Liver (tissue), 9 donors: ENCODE data around the gene SPATA46. TPM values are rescaled to one million over a fixed set of nuclear protein-coding genes. Genes with fewer than 3 reads are reported as not detected.
A peak's percentile ranks its signal among the peaks of the same experiment; 100 is the strongest.

Experiments
- DNase-seq: peaks from one replicate; pipeline ENCODE4 v3.0.0-alpha.2; 2017; ENCODE audit warnings: low spot score
- H3K27ac ChIP-seq, 2 donors: one replicate each; pipeline ENCODE4 v1.7.0; 2013; ENCODE audit warnings: inconsistent platforms in 2 of 2, low read length in 2 of 2, control low read depth in 1 of 2, low read depth in 1 of 2, mild to moderate bottlenecking in 1 of 2
- H3K27me3 ChIP-seq, 4 donors: one replicate each; pipeline versions ENCODE4 v1.6.1 to v1.7.0; 2013; ENCODE audit warnings: low read length in 3 of 4, inconsistent platforms in 1 of 4, mild to moderate bottlenecking in 1 of 4, moderate library complexity in 1 of 4; ENCODE audit not compliant: control insufficient read depth in 4 of 4, insufficient read depth in 4 of 4
- H3K36me3 ChIP-seq, 4 donors: one replicate each; pipeline versions ENCODE4 v1.6.1 to v1.7.0; 2013; ENCODE audit warnings: low read length in 3 of 4, mild to moderate bottlenecking in 3 of 4, low read depth in 1 of 4, moderate library complexity in 1 of 4; ENCODE audit not compliant: control insufficient read depth in 4 of 4, insufficient read depth in 3 of 4
- H3K4me1 ChIP-seq, 4 donors: one replicate each; pipeline versions ENCODE4 v1.6.1 to v1.7.0; 2013; ENCODE audit warnings: low read length in 3 of 4, mild to moderate bottlenecking in 3 of 4, moderate library complexity in 1 of 4; ENCODE audit not compliant: control insufficient read depth in 4 of 4, insufficient read depth in 4 of 4
- H3K4me3 ChIP-seq, 3 donors: one replicate each; pipeline versions ENCODE4 v1.6.1 to v1.7.0; 2013; ENCODE audit warnings: low read length in 3 of 3, control low read depth in 1 of 3, low read depth in 1 of 3, mild to moderate bottlenecking in 1 of 3
- H3K9ac ChIP-seq, 2 donors: one replicate each; pipeline ENCODE4 v1.7.0; 2013; ENCODE audit warnings: low read length in 2 of 2, mild to moderate bottlenecking in 2 of 2, moderate library complexity in 2 of 2, control low read depth in 1 of 2, low read depth in 1 of 2
- H3K9me3 ChIP-seq, 4 donors: one replicate each; pipeline versions ENCODE4 v1.6.1 to v1.7.0; 2013; ENCODE audit warnings: low read length in 3 of 4; ENCODE audit not compliant: control insufficient read depth in 4 of 4
- EGR1 ChIP-seq, 2 donors: IDR thresholded peaks; 2 replicates each; pipeline ENCODE4 v1.6.1; 2016 to 2018; ENCODE audit warnings: antibody characterized with exemption in 2 of 2, low read depth in 2 of 2
- FOXA1 ChIP-seq: IDR thresholded peaks from 2 replicates; pipeline ENCODE4 v1.6.1; 2016; ENCODE audit warnings: antibody characterized with exemption
- FOXA2 ChIP-seq: IDR thresholded peaks from 2 replicates; pipeline ENCODE4 v1.6.1; 2016; ENCODE audit warnings: antibody characterized with exemption
- GABPA ChIP-seq, 2 donors: IDR thresholded peaks in 1 of 2; conservative IDR thresholded peaks in 1 of 2; 2 replicates each; pipeline ENCODE4 v1.6.1; 2016; ENCODE audit warnings: antibody characterized with exemption in 2 of 2, mild to moderate bottlenecking in 1 of 2, moderate library complexity in 1 of 2
- HNF4A ChIP-seq, 2 donors: conservative IDR thresholded peaks; 2 replicates each; pipeline ENCODE4 v1.6.1; 2016; ENCODE audit warnings: antibody characterized with exemption in 2 of 2, mild to moderate bottlenecking in 2 of 2
- HNF4G ChIP-seq: IDR thresholded peaks from 2 replicates; pipeline ENCODE4 v1.6.1; 2016; ENCODE audit warnings: antibody characterized with exemption
- JUND ChIP-seq, 2 donors: IDR thresholded peaks; 2 replicates each; pipeline ENCODE4 v1.6.1; 2016; ENCODE audit warnings: antibody characterized with exemption in 2 of 2
- NR2F2 ChIP-seq: IDR thresholded peaks from 2 replicates; pipeline ENCODE4 v1.6.1; 2016; ENCODE audit warnings: antibody characterized with exemption
- RAD21 ChIP-seq, 2 donors: IDR thresholded peaks; 2 replicates each; pipeline ENCODE4 v1.6.1; 2016; ENCODE audit warnings: antibody characterized with exemption in 2 of 2, mild to moderate bottlenecking in 2 of 2
- TAF1 ChIP-seq: conservative IDR thresholded peaks from 2 replicates; pipeline ENCODE4 v1.6.1; 2016; ENCODE audit warnings: antibody characterized with exemption, mild to moderate bottlenecking
- YY1 ChIP-seq: IDR thresholded peaks from 2 replicates; pipeline ENCODE4 v1.6.1; 2016; ENCODE audit warnings: antibody characterized with exemption, mild to moderate bottlenecking
- WGBS: extraction: QIAGEN DNeasy Blood & Tissue Kit; methylation state at CpG from one replicate; pipeline ENCODE4 v1.1.7; 2013; 5-methylcytosine and 5-hydroxymethylcytosine counted together
- polyA plus RNA-seq, 2 donors: library from polyadenylated mRNA; stranded (reverse) in 1 of 2; unstranded in 1 of 2; fragments of 200-250 nt in 1 of 2; fragments of >200 nt in 1 of 2; fragmentation: Nextera tagmentation in 1 of 2; extraction: Ambion mirVana in 1 of 2; gene quantifications; one replicate each; pipeline versions ENCODE4 v1.2.1 to v1.2.3, GENCODE V29; 2013 to 2015
- total RNA-seq, 2 donors: library from RNA; depleted of rRNA; stranded (reverse); fragments of >200 nt; gene quantifications; one replicate each; pipeline ENCODE4 v1.2.3, GENCODE V29; 2014
- TF ChIP-seq, protein P1 (sequence below): IDR thresholded peaks from 2 replicates; pipeline ENCODE4 v1.6.1; 2016; ENCODE audit warnings: antibody characterized with exemption, mild to moderate bottlenecking
- TF ChIP-seq, protein P2 (sequence below): IDR thresholded peaks from 2 replicates; pipeline ENCODE4 v1.6.1; 2016; ENCODE audit warnings: antibody characterized with exemption
- TF ChIP-seq, protein P3 (sequence below): IDR thresholded peaks from 2 replicates; pipeline ENCODE4 v1.6.1; 2016; ENCODE audit warnings: antibody characterized with exemption
- TF ChIP-seq, protein P4 (sequence below): fragments of 150-350 bp; IDR thresholded peaks from 2 replicates; pipeline ENCODE4 v1.5.1; 2017; ENCODE audit warnings: improper control_type of control experiment, low read depth, low read length; ENCODE audit not compliant: missing input control
- donor health status: healthy.
- donor health status: healthy.
- donor health status: healthy.
- donor health status: healthy.
- donor health status: healthy.

Gene SPATA46
- total and polyA plus RNA-seq, 4 donors: 0.06 to 0.17 TPM; not detected in 2

DNA sequence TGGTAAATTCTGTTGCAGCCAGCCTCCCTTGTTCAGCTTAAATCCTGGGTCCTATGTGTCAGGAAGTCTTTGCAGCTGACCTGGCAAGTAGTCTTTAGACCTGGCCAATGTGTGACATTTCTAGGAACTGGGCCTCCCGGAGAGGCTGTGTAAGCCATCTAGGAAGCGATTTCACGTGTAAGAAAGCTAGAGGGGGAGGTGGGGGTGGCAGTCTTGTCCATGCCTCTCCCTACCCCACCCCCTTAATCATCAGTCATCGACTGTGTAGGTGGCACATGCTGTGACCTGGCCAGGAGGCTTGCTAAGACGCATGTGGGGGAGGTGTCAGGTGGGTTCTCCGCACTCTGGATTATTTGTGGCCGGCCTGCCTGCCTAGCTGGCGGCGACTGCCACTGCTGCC is 13.3 kb upstream of the SPATA46 start:
- Histone ChIP-seq H3K4me1 (peaks cover 7 to 29% (median 17%) of the 10 kb centered on the region in 4 donors), H3K4me3 (no peak overlapping the region), H3K36me3 (peaks cover 0 to 4% (median 1%) of the 10 kb centered on the region in 4 donors), H3K27me3 (no peaks in the 10 kb centered on the region), H3K9ac (no peak overlapping the region), H3K27ac (peak overlapping the region in 1 of 2 donors; percentile 80), H3K9me3 (no peaks in the 10 kb centered on the region)
- TF ChIP-seq HNF4A (conservative IDR thresholded peaks at IDR 0.05) (peak in 1 of 2 donors; percentile 7), NR2F2 (no peak)
- TF ChIP-seq, protein P1, sequence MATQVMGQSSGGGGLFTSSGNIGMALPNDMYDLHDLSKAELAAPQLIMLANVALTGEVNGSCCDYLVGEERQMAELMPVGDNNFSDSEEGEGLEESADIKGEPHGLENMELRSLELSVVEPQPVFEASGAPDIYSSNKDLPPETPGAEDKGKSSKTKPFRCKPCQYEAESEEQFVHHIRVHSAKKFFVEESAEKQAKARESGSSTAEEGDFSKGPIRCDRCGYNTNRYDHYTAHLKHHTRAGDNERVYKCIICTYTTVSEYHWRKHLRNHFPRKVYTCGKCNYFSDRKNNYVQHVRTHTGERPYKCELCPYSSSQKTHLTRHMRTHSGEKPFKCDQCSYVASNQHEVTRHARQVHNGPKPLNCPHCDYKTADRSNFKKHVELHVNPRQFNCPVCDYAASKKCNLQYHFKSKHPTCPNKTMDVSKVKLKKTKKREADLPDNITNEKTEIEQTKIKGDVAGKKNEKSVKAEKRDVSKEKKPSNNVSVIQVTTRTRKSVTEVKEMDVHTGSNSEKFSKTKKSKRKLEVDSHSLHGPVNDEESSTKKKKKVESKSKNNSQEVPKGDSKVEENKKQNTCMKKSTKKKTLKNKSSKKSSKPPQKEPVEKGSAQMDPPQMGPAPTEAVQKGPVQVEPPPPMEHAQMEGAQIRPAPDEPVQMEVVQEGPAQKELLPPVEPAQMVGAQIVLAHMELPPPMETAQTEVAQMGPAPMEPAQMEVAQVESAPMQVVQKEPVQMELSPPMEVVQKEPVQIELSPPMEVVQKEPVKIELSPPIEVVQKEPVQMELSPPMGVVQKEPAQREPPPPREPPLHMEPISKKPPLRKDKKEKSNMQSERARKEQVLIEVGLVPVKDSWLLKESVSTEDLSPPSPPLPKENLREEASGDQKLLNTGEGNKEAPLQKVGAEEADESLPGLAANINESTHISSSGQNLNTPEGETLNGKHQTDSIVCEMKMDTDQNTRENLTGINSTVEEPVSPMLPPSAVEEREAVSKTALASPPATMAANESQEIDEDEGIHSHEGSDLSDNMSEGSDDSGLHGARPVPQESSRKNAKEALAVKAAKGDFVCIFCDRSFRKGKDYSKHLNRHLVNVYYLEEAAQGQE: no peak
- DNase-seq: peak; percentile 24
- 78% methylated on average over 9 of the region's 9 CpGs for WGBS

DNA sequence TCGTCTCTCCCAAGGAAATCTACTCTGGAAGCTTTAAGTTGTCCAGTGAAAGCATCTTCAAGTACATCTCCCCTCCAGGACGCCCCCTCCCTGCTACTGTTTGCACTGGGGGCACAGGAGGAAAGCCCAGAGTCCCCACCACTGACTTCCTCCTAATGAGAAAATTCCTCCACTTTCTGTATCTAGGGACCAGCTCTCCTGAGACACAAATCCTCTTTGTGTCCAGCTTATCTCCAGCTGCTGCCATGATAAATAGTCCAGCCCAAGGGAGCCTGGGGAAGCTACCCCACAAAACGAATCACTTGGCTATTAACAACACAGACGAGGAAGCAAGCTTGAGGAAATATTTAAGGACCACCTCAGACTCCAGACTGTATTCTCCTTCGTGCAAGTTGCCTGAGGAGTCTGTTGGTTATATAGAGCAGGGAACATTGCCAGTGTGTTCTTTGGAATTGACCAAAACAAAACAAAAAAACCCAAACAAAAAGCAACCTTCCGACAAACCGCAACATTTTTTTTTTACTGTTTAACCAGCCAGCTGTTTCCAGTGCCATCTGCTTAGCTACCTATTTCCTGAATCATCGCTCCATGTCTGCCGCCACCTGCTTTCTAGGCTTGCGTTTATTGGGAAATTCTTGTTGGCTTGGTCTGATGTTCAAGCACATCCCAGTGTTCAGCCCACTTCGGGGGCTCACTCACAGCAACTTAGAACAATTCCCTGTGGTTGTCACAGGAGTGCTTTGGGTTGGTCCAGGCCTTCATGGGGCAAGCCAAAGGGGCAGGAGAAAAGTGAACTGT is 12.6 kb upstream of the SPATA46 start:
- peak overlapping the region; percentile 80 to 81 for H3K27ac ChIP-seq
- WGBS: 40% methylated on average over 11 of the region's 11 CpGs
- H3K27me3 ChIP-seq: no peaks in the 10 kb centered on the region
- TF ChIP-seq JUND (IDR thresholded peaks at IDR 0.05) (no peak), NR2F2 (no peak), HNF4G (no peak), FOXA2 (no peak), RAD21 (IDR thresholded peaks at IDR 0.05) (peak; percentile 26 to 38), TAF1 (no peak), FOXA1 (no peak), YY1 (peak; percentile 39), GABPA (IDR thresholded peaks at IDR 0.05 in 1 of 2, conservative IDR thresholded peaks at IDR 0.05 in 1 of 2) (no peak), EGR1 (IDR thresholded peaks at IDR 0.05; ENCODE audit: low read depth in 2 of 2) (peak in 1 of 2 donors; percentile 10)
- TF ChIP-seq, protein P2, sequence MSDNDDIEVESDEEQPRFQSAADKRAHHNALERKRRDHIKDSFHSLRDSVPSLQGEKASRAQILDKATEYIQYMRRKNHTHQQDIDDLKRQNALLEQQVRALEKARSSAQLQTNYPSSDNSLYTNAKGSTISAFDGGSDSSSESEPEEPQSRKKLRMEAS: peak; percentile 64
- TF ChIP-seq, protein P3, sequence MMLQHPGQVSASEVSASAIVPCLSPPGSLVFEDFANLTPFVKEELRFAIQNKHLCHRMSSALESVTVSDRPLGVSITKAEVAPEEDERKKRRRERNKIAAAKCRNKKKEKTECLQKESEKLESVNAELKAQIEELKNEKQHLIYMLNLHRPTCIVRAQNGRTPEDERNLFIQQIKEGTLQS: no peak
- TF ChIP-seq, protein P4, sequence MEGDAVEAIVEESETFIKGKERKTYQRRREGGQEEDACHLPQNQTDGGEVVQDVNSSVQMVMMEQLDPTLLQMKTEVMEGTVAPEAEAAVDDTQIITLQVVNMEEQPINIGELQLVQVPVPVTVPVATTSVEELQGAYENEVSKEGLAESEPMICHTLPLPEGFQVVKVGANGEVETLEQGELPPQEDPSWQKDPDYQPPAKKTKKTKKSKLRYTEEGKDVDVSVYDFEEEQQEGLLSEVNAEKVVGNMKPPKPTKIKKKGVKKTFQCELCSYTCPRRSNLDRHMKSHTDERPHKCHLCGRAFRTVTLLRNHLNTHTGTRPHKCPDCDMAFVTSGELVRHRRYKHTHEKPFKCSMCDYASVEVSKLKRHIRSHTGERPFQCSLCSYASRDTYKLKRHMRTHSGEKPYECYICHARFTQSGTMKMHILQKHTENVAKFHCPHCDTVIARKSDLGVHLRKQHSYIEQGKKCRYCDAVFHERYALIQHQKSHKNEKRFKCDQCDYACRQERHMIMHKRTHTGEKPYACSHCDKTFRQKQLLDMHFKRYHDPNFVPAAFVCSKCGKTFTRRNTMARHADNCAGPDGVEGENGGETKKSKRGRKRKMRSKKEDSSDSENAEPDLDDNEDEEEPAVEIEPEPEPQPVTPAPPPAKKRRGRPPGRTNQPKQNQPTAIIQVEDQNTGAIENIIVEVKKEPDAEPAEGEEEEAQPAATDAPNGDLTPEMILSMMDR: no peak
- TF ChIP-seq, protein P1: no peak
- H3K4me1 ChIP-seq: peaks cover 7 to 29% (median 17%) of the 10 kb centered on the region in 4 donors
- DNase-seq: peak; percentile 20
- peak overlapping the region in 1 of 2 donors; percentile 36 for H3K9ac ChIP-seq
- peaks cover 0 to 4% (median 3%) of the 10 kb centered on the region in 4 donors for H3K36me3 ChIP-seq
- no peaks in the 10 kb centered on the region for H3K9me3 ChIP-seq
- no peak overlapping the region for H3K4me3 ChIP-seq
